Endothelial cell (in vitro differentiated cells): Measurements from ENCODE around the gene ZNF823. TPM values are rescaled to one million over a fixed set of nuclear protein-coding genes. Genes with fewer than 3 reads are reported as not detected.
"Not testable (repeated sequence)": the region's sequence is repeated elsewhere in the genome, so short reads cannot be mapped to it uniquely, and the experiment has no call there.

Source experiments
- DNase-seq: peaks from one replicate; pipeline ENCODE4 v3.0.0; 2021; ENCODE audit warnings: low spot score
- H3K27ac Mint-ChIP-seq: one replicate; pipeline ENCODE4 v1.8.0; 2021; ENCODE audit warnings: mixed read lengths, inconsistent platforms; ENCODE audit not compliant: unreplicated experiment
- H3K27me3 Mint-ChIP-seq: one replicate; pipeline ENCODE4 v1.8.0; 2021; ENCODE audit warnings: mild to moderate bottlenecking, moderate library complexity, mixed read lengths, inconsistent platforms; ENCODE audit not compliant: unreplicated experiment
- H3K36me3 Mint-ChIP-seq: one replicate; pipeline ENCODE4 v1.8.0; 2021; ENCODE audit warnings: mild to moderate bottlenecking, low read depth, mixed read lengths, inconsistent platforms; ENCODE audit not compliant: unreplicated experiment
- H3K4me1 Mint-ChIP-seq: one replicate; pipeline ENCODE4 v1.8.0; 2021; ENCODE audit warnings: mild to moderate bottlenecking, mixed read lengths, inconsistent platforms; ENCODE audit not compliant: unreplicated experiment
- H3K4me3 Mint-ChIP-seq: one replicate; pipeline ENCODE4 v1.8.0; 2021; ENCODE audit warnings: mild to moderate bottlenecking, mixed read lengths, inconsistent platforms; ENCODE audit not compliant: unreplicated experiment
- H3K9me3 Mint-ChIP-seq: one replicate; pipeline ENCODE4 v1.8.0; 2021; ENCODE audit warnings: mixed read lengths, inconsistent platforms; ENCODE audit not compliant: unreplicated experiment
- CTCF ChIP-seq: fragments of 200-600 bp; sonication (generic); IDR thresholded peaks from one replicate; pipeline ENCODE4 v1.5.0; 2021; ENCODE audit warnings: antibody characterized with exemption; ENCODE audit not compliant: unreplicated experiment
- total RNA-seq: library from RNA; stranded (reverse); fragmentation: NEBNext Ultra II Directional; extraction: Animal tissue kit (Norgen Biotek cat#: 25700); gene quantifications from one replicate; pipeline ENCODE4 v1.2.1, GENCODE V29; 2021; ENCODE audit not compliant: unreplicated experiment

The ZNF823 gene
- total RNA-seq, 1 donor from 2014 or later, result 6.7 TPM

- H3K27me3 Mint-ChIP-seq, result peaks cover 5% of the 10 kb centered on the region
- peaks cover 24% of the 10 kb centered on the region for H3K9me3 Mint-ChIP-seq
Observed at GRCh38 chr19:11680689-11681302, 58.0 kb downstream of the ZNF823 start.

GRCh38 chr19:11678504-11678903 lies 60.2 kb downstream of the ZNF823 start:
- peaks cover 35% of the 10 kb centered on the region for H3K9me3 Mint-ChIP-seq
- H3K4me3 Mint-ChIP-seq, result no peak overlapping the region

More at GRCh38 chr19:11680689-11681302, 58.0 kb downstream of the ZNF823 start:
- DNase-seq, result no peak
- no peak for TF ChIP-seq CTCF
- peaks cover 42% of the 10 kb centered on the region for H3K36me3 Mint-ChIP-seq
- H3K4me1 Mint-ChIP-seq, result no peaks in the 10 kb centered on the region
- no peak overlapping the region for H3K4me3 Mint-ChIP-seq
- no peak overlapping the region for H3K27ac Mint-ChIP-seq

GRCh38 chr19:11676661-11677600 lies 61.8 kb downstream of the ZNF823 start:
- not testable (repeated sequence) for H3K27ac Mint-ChIP-seq, DNase-seq, H3K27me3 Mint-ChIP-seq, H3K4me1 Mint-ChIP-seq, H3K4me3 Mint-ChIP-seq
- H3K36me3 Mint-ChIP-seq, result peaks cover 33% of the 10 kb centered on the region
- H3K9me3 Mint-ChIP-seq, result peaks cover 35% of the 10 kb centered on the region

More at GRCh38 chr19:11678504-11678903, 60.2 kb downstream of the ZNF823 start:
- TF ChIP-seq CTCF, result no peak
- H3K36me3 Mint-ChIP-seq, result peaks cover 40% of the 10 kb centered on the region
- peaks cover 5% of the 10 kb centered on the region for H3K27me3 Mint-ChIP-seq
- no peak overlapping the region for H3K27ac Mint-ChIP-seq
- no peak for DNase-seq
- no peaks in the 10 kb centered on the region for H3K4me1 Mint-ChIP-seq

GRCh38 chr19:11675569-11675968 lies 63.2 kb downstream of the ZNF823 start:
- H3K9me3 Mint-ChIP-seq, result peaks cover 35% of the 10 kb centered on the region
- no peak for TF ChIP-seq CTCF
- H3K27me3 Mint-ChIP-seq, result peaks cover 4% of the 10 kb centered on the region
- no peak for DNase-seq
- no peak overlapping the region for H3K27ac Mint-ChIP-seq
- H3K4me1 Mint-ChIP-seq, result no peaks in the 10 kb centered on the region
- H3K4me3 Mint-ChIP-seq, result no peak overlapping the region
- H3K36me3 Mint-ChIP-seq, result peaks cover 33% of the 10 kb centered on the region

- Mint-ChIP-seq H3K4me3 (no peak overlapping the region), H3K27ac (no peak overlapping the region), H3K4me1 (no peaks in the 10 kb centered on the region), H3K36me3 (peaks cover 22% of the 10 kb centered on the region), H3K9me3 (peaks cover 24% of the 10 kb centered on the region), H3K27me3 (peaks cover 4% of the 10 kb centered on the region)
- TF ChIP-seq CTCF, result no peak
- no peak for DNase-seq
Observed at GRCh38 chr19:11674067-11674492, 64.7 kb downstream of the ZNF823 start.
